Panc1 (cell line): ENCODE results near the gene DNM3.

Source experiments
- CTCF ChIP-seq: fragments of 450-650 bp; IDR thresholded peaks from 2 replicates; pipeline ENCODE4 v1.5.1; 2017; ENCODE audit warnings: mild to moderate bottlenecking
- REST ChIP-seq, 2 experiments: IDR thresholded peaks; 2 replicates each; pipeline ENCODE4 v1.6.1; 2011 to 2012; ENCODE audit warnings: low read depth in 2 of 2, control low read depth in 1 of 2, low read length in 1 of 2, mild to moderate bottlenecking in 1 of 2, moderate library complexity in 1 of 2; ENCODE audit not compliant: insufficient read depth in 1 of 2

- TF ChIP-seq CTCF: no peak
- TF ChIP-seq REST (IDR thresholded peaks at IDR 0.05; ENCODE audit: insufficient read depth in 1 of 2, low read depth in 2 of 2, low read length in 1 of 2): no peak
Observed at GRCh38 chr1:172147541-172147940, 306.2 kb downstream of the DNM3 start.
